ENCODE measurements around the gene ZMAT5. TPM values are rescaled to one million over a fixed set of nuclear protein-coding genes. Genes with fewer than 3 reads are reported as not detected.

The ZMAT5 gene
- total and polyA plus RNA-seq, 12 donors = 15.1 to 46.7 (median 21.0) TPM

DNA sequence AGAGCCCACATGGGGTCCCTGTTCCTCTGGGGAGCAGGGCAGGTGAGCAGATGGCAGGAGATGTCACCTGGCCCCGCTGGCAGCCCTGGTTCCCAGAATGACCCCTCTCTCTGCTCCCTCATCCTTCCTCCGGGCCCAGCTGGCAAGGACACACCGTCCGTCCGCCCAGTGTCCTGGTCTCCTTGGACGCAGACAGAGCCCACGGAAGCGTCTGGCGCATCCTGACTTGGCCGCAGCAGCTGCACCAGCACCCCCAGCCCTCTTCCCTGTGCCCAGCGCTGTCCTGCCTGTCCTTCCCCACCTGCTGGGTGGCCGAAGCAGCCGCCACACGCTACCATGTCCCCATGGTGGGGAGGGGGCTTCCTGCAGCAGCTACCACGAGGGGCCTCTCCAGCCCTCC lies 56.6 kb downstream of the ZMAT5 start:
- H3K27ac ChIP-seq = no peak overlapping the region
- H3K36me3 ChIP-seq = no peaks in the 10 kb centered on the region
- no peak for DNase-seq
- intact Hi-C loops (cut with DNase I) = loop anchor here in 1 of 10 donors (10.0 kb wide), 1 partner anchor 295 kb away; no protein-coding TSS in a partner anchor
- H3K4me1 ChIP-seq = peaks cover 0 to 3% (median 0%) of the 10 kb centered on the region in 9 donors
- WGBS, 2 donors = 77 to 78% methylated on average over 15 of the region's 15 CpGs
- H3K27me3 ChIP-seq = peaks cover 5 to 47% (median 24%) of the 10 kb centered on the region in 7 donors
- TF ChIP-seq, protein P1, sequence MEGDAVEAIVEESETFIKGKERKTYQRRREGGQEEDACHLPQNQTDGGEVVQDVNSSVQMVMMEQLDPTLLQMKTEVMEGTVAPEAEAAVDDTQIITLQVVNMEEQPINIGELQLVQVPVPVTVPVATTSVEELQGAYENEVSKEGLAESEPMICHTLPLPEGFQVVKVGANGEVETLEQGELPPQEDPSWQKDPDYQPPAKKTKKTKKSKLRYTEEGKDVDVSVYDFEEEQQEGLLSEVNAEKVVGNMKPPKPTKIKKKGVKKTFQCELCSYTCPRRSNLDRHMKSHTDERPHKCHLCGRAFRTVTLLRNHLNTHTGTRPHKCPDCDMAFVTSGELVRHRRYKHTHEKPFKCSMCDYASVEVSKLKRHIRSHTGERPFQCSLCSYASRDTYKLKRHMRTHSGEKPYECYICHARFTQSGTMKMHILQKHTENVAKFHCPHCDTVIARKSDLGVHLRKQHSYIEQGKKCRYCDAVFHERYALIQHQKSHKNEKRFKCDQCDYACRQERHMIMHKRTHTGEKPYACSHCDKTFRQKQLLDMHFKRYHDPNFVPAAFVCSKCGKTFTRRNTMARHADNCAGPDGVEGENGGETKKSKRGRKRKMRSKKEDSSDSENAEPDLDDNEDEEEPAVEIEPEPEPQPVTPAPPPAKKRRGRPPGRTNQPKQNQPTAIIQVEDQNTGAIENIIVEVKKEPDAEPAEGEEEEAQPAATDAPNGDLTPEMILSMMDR (IDR thresholded peaks at IDR 0.05) = no peak
- no peak overlapping the region for H3K4me3 ChIP-seq
- H3K9me3 ChIP-seq = no peaks in the 10 kb centered on the region
- peak in 1 of 8 donors; percentile 26 for ATAC-seq

DNA sequence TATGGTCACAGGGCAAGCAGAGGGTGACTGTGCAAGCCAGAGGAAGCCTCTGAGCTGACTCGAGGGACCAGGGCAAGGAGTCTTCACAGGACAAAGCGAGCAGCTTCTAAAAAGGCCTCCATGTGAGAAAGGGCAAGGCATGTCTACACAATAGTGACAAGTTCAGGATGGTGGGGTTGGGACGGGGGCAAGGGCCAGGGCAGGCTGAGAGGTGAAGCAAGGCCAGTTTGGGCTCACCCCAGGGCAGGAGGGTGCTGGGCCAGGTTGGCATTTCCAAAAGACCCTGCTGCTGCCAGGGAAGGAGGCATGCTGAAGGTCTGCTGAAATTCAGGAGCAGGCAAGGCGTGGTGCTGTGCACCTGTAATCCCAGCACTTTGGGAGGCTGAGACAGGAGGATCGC lies 59.3 kb downstream of the ZMAT5 start:
- DNase-seq (no peak), ATAC-seq (no peak)
- Histone ChIP-seq H3K9me3 (no peaks in the 10 kb centered on the region), H3K27ac (no peak overlapping the region), H3K36me3 (no peaks in the 10 kb centered on the region), H3K4me1 (peaks cover 0 to 21% (median 5%) of the 10 kb centered on the region in 9 donors), H3K27me3 (peaks cover 0 to 54% (median 36%) of the 10 kb centered on the region in 7 donors), H3K4me3 (no peak overlapping the region)
- WGBS, 2 donors = 86 to 92% methylated on average over 5 of the region's 5 CpGs
- intact Hi-C loops (cut with DNase I) = no loop called here
- TF ChIP-seq, protein P1 (IDR thresholded peaks at IDR 0.05) = no peak

DNA sequence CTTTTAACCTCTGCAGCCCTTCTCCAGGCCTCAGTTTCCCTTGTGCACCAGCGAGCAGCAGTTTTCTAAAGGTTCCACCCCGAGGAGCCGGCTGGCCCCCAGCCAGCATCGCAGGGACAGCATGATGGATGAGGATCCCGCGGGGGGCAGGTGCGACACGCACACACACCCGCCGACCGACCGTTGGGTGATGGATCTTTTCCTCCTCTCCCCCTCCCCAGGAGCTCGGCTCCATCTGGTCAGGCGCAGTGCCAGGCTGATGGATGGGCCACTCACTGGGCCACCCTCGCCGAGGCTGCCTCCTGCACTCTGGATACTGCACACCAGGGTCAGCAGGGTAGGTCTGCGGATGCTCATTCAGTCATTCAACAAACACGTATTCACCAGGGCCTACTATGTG lies 59.8 kb downstream of the ZMAT5 start:
- Histone ChIP-seq H3K4me1 (peaks cover 0 to 26% (median 5%) of the 10 kb centered on the region in 9 donors), H3K4me3 (no peak overlapping the region), H3K9me3 (no peaks in the 10 kb centered on the region), H3K27ac (no peak overlapping the region), H3K36me3 (no peaks in the 10 kb centered on the region), H3K27me3 (peaks cover 0 to 59% (median 37%) of the 10 kb centered on the region in 7 donors)
- no peak for DNase-seq
- no peak for ATAC-seq
- TF ChIP-seq, protein P1 (IDR thresholded peaks at IDR 0.05) = no peak
- intact Hi-C loops (cut with DNase I) = no loop called here
- WGBS, 2 donors = 58 to 66% methylated on average over 18 of the region's 18 CpGs

DNA sequence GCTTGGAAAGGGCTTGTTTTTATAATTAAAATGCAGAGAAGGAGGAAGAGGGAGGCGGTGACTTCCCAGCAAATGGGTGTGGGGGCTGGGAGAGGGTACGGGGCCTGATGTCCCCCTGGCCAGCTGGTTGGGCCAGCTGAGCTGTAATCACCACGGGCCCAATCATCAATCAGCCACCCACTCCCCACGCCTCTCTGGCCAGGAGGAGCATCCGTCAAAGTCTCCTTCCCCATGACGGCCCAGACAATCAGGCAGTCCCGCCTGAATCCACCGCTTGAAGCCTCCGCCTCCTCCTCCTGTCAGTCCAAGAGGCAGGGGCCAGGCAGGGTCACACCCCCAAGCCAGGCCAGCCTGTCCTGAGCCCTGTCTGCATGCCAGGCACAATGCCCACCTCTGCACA lies 60.3 kb downstream of the ZMAT5 start:
- no peak overlapping the region for H3K27ac ChIP-seq
- DNase-seq = no peak
- no peaks in the 10 kb centered on the region for H3K9me3 ChIP-seq
- WGBS, 2 donors = 36 to 39% methylated on average over 9 of the region's 9 CpGs
- peaks cover 0 to 30% (median 8%) of the 10 kb centered on the region in 9 donors for H3K4me1 ChIP-seq
- no peaks in the 10 kb centered on the region for H3K36me3 ChIP-seq
- TF ChIP-seq, protein P1 (IDR thresholded peaks at IDR 0.05) = no peak
- H3K27me3 ChIP-seq = peaks cover 0 to 63% (median 36%) of the 10 kb centered on the region in 7 donors
- no peak for ATAC-seq
- H3K4me3 ChIP-seq = no peak overlapping the region
- intact Hi-C loops (cut with DNase I) = no loop called here
